IPS DF 4.7 (cell line): Measurements from ENCODE around the gene COL9A3.

Source experiments
- DNase-seq: peaks from one replicate; pipeline ENCODE4 v3.0.0-alpha.2; 2013; ENCODE audit warnings: low spot score; ENCODE audit errors: extremely low read depth

The COL9A3 gene

GRCh38 chr20:62778601-62779416 is 38.0 kb upstream of the COL9A3 start:
- no peak for DNase-seq

- no peak for DNase-seq
Measured at GRCh38 chr20:62779417-62779685, 37.5 kb upstream of the COL9A3 start.

DNA sequence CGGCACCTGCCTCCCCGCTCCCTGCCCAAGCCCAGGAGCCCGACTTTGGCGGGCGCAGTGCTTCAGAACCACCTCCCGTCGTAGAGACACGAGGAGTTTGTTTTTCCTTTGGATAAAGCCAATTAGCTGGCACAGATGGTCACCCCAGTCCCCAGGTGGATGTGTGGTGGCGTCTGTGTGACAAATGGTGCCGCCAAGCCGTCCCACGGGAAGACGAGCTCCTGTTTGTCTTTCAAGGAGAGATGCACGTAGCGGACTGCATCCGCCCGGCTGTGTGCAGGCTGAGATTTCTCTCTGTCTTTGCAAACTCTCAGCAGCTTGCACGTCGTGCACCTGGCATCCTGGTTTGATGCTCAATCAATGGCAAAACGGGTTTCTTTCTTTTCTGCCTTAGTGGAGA is 36.6 kb upstream of the COL9A3 start:
- DNase-seq = no peak

GRCh38 chr20:62780696-62781095 is 36.2 kb upstream of the COL9A3 start:
- DNase-seq = no peak

DNA sequence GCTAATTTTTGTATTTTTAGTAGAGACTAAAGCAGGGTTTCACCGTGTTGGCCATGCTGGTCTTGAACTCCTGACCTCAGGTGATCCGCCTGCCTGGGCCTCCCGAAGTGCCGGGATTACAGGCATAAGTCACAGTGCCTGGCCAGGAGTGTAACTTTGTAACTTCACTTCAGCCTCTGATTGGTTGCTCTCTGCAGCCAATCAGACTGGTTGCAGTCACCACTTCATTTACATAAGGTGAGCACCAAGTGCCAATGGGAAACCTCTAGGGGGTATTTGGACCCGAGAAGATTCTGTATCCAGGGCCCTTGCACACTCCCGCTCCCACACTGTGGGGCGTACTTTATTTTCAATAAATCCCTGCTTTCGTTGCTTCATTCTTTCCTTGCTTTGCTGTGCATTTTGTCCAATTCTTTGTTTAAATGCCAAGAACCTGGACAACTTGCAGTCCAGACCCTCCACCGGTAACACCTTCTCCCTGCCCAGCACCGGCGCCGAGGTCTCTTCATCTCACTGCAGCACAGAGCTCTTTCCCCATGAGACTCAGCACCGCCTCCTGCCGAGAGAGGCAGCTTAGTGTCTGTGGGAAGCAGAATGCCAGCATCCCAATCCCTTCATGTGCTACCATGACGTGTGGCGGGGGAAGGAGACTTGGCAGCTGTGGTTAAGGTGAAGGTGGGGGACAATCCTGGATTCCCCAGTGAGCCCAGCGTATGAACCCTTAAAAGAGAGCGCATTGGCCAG is 34.5 kb upstream of the COL9A3 start:
- DNase-seq = no peak

DNA sequence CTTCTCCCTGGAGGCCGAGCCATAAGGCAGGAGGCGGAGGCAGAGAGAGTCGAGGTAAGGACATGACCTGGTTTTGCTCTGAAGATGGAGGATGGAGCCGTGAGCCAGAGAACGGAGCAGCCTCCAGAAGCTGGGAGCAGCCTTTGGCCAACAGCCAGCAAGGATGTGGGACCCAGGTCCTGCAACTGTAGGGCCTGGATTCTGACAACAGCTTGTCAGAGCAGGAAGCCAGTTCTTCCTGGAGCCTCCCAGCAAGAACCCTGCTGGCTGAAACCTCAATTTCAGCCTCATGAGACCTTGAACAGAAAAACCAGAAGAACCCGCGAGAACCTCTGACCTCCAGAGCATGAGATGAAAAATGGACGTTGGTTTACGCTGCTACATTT is 34.0 kb upstream of the COL9A3 start:
- DNase-seq = no peak

- no peak for DNase-seq
Measured at GRCh38 chr20:62784497-62784896, 32.4 kb upstream of the COL9A3 start.

GRCh38 chr20:62785393-62785792 is 31.5 kb upstream of the COL9A3 start:
- DNase-seq = no peak

DNA sequence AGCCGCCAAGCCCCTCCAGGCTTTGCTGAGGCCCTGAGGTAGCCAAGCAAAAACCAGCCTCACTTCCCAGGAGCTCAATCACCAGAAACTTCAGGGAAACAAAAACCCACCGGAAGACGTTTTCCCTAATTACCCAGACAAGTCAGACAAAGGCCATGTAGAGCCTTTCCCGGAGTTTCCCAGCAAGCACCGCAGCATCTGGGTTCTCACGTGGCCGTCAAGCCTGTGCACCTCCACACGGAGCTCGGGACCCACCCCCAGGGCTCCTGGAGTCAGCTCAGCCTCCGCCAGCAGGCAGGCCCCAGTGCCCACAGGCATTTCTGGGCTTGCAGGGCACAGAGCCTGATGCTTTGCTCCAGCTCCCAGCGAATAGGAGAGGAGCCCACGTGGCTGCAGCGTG is 30.7 kb upstream of the COL9A3 start:
- no peak for DNase-seq

- no peak for DNase-seq
Measured at GRCh38 chr20:62787321-62787720, 29.5 kb upstream of the COL9A3 start.

- no peak for DNase-seq
Measured at GRCh38 chr20:62787866-62788265, 29.0 kb upstream of the COL9A3 start.

DNA sequence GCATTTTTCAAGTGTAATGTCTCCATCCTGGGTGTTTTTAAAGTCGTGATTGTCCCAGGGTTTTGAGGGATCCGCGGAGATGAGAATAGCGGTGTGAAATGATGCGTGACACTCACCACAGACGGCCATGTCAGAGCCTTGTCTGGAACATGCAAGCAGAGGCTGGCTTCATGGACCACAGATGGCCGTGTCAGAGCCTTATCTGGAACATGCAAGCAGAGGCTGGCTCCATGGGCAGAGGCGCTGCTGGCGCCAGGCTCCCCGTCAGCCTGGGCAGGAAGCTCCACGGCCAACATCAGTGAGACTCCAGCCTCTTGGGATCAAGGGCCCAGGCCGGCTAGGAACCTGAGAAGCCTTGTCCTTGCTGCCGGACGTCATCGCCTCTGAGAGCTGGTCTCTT is 28.2 kb upstream of the COL9A3 start:
- DNase-seq = no peak

DNA sequence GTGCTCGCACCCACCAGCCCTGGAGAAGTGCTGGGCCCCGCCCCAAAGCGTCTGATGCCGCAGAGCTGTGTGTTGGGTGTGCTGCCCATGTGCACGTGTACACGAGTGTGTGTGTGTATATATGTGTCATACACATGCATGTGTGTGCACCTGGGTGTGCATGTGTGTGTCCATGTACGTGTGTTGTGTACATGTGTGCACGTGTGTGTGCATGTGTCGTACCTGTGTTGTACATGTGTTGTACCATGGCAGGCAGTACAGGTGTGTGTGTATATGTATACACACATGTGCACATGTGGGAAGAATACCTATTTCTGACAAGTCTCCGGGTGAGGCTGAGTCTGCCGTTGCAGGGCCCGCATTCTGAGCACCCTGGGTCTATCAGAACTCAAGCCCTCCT is 26.8 kb upstream of the COL9A3 start:
- DNase-seq = no peak

GRCh38 chr20:62791301-62792181 is 25.3 kb upstream of the COL9A3 start:
- no peak for DNase-seq

DNA sequence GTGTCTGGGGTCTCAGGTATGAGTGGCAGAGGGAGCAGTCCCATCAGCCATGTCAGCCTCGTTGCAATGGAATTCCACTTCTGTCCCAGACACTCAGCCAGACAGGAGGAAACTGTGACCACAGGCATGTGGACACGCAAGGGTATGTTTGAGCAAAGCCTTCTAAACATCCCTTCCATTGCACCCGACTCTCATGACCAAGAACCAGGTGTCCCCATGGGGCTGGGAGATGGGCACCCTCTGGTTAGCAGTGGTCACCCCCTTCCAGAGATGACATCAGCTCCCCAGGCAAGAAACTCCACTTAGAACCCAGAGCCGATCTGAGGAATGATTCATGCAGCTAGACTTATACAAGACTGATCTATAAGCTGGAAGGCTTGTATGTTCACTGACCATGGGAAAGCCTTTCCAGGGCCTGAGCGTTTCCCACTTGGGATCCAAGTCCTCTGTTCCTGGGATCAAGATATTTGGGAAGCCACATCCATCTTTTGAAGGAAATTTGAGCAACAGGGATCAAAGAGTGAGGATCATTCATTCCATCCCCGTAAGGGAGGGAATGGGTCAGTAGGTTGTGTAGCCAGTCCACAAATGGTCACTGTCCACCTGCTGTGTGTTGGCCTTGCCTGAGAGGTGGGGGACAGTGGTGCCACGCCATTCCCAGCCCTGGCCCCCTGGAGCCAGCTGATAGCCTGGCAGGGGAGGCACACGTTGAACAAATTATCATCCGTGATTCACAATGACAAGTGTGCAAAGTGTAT is 24.5 kb upstream of the COL9A3 start:
- no peak for DNase-seq

DNA sequence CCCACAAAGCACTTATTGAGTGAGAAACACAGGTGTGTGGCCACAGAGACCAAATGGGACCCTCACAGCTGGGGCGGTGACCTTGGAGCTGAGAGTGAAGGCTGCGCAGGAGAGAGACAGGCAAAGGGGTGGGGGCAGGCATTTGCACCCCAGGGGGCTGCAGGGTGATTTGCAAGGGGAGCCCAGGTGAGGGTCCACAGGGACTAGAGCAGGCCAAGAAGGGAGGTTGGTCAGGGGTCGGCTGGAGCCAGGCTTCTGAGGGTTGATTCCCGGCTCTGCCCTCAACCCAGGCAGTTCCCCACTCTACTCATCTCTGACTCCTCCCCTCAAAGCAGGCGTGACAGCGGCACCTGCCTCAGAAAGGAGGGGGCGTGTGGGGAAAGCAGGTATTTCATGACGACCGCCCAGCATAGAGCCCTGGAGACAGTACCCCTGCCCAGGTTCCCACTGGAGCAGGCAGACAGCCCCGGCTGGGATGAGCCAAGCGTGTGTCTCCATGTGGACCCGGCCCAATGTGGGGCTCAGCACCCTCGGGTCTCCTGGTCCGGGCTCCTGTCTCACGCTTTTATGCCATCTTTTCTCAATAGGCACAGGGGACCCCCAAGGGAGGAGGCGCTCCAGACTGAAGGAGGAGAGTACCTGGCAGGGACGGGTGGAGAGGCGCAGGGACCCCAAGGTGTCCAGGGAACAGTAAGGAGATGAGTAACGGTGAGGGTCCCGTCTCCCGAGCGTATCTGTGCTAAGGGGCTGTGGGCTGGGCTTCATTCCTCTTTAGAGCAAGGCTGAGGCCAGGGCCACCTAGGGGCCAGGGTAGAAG is 23.7 kb upstream of the COL9A3 start:
- no peak for DNase-seq

GRCh38 chr20:62793757-62794006 is 23.2 kb upstream of the COL9A3 start:
- no peak for DNase-seq

DNA sequence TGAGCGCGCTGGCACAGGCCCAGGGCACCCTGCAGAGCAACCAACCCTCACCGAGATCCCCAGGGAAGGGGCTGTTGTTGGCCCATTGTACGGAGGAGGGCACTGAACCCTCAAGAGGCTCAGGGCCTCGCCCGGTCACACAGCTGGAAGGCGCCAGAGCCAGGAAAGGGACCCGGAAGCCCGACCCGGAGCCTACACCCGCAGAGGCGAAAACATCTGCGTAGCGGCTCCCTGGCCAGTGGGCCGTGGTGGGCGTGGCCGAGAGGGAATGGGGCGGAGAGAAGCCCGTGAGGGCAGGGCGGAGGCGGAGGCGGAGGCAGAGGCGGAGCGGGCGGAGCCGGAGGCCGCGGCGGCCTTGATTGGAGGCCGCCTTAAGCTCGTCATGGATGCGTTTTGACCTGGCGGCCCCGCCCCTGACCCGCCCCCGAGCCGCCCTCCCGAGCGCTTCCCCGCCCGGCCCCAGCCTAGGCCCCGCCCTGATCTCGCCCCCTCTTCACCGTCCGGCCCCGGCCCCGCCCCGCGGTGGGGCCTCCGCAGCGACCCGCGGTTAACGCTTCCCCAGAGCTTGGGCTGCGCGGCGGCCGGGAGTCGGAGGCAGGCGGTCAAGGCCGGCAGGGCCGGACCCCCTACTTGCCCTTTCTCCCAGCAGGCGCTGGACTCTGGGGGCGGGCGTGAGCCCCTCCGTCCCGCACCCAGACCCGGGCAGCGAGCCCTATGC is 22.7 kb upstream of the COL9A3 start:
- no peak for DNase-seq

DNA sequence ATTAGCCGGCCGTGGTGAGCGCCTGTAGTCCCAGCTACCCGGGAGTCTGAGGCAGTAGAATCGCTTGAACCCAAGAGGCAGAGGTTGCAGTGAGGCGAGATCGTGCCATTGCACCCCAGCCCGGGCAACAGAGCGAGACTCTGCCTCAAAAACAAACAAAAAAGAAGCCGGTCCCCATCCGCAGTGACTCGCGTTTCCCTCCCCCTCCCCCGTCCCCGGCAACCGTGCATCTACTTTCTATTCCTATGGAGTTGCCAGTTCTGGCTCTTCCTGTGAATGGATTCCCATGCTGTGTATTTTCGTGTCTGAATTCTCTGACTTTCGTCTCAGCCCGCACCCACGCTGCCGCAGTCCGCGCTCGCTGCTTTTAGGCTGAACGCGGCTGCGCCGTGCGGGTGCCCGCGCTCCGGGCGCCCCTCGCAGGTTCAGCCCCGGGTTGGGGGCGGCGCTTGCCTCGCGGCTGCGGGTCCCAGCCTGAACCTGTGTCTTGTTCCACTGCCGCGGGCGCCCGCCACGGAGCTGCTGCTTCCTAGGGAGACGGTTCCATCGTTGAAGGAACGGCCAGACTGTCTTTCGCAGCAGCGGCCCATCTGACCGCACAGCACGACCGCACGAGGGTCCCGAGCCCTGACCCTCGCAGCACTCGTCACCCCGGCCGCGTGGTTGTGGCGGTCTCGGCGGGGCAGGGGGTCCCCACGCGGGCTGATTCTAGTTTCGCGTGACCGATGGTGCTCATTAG is 21.7 kb upstream of the COL9A3 start:
- DNase-seq = no peak
